ENCODE measurements around the gene CDH13. TPM values are rescaled to one million over a fixed set of nuclear protein-coding genes. Genes with fewer than 3 reads are reported as not detected.

The CDH13 gene
- total and polyA plus RNA-seq, 2 experiments from 2014 or later, result 2.9 to 4.8 TPM

GRCh38 chr16:83732536-83732935 lies 1105.8 kb downstream of the CDH13 start:
- H3K36me3 ChIP-seq, result no peaks in the 10 kb centered on the region
- no peak overlapping the region for H3K27ac ChIP-seq
- H3K4me3 ChIP-seq, result no peak overlapping the region
- no peaks in the 10 kb centered on the region for H3K27me3 ChIP-seq
- H3K9me3 ChIP-seq (ENCODE audit: low read depth), result no peaks in the 10 kb centered on the region
- no peak for DNase-seq (ENCODE audit: low read depth in 1 of 2, low spot score in 1 of 2)
- H3K4me1 ChIP-seq (ENCODE audit: low read depth), result no peaks in the 10 kb centered on the region
- no peak for TF ChIP-seq CTCF (IDR thresholded peaks at IDR 0.05; ENCODE audit: low read depth, low read length)

GRCh38 chr16:83733301-83733700 lies 1106.5 kb downstream of the CDH13 start:
- Histone ChIP-seq H3K4me3 (no peak overlapping the region), H3K4me1 (ENCODE audit: low read depth) (no peaks in the 10 kb centered on the region), H3K27me3 (no peaks in the 10 kb centered on the region), H3K9me3 (ENCODE audit: low read depth) (no peaks in the 10 kb centered on the region), H3K36me3 (no peaks in the 10 kb centered on the region), H3K27ac (no peak overlapping the region)
- DNase-seq (ENCODE audit: low read depth in 1 of 2, low spot score in 1 of 2), result peak in 1 of 2 donors; percentile 5
- no peak for TF ChIP-seq CTCF (IDR thresholded peaks at IDR 0.05; ENCODE audit: low read depth, low read length)

GRCh38 chr16:83734136-83734535 lies 1107.4 kb downstream of the CDH13 start:
- Histone ChIP-seq H3K9me3 (ENCODE audit: low read depth) (no peaks in the 10 kb centered on the region), H3K4me1 (ENCODE audit: low read depth) (no peaks in the 10 kb centered on the region), H3K36me3 (no peaks in the 10 kb centered on the region), H3K4me3 (no peak overlapping the region), H3K27ac (no peak overlapping the region), H3K27me3 (no peaks in the 10 kb centered on the region)
- no peak for TF ChIP-seq CTCF (IDR thresholded peaks at IDR 0.05; ENCODE audit: low read depth, low read length)
- DNase-seq (ENCODE audit: low read depth in 1 of 2, low spot score in 1 of 2), result no peak

- no peaks in the 10 kb centered on the region for H3K4me1 ChIP-seq (ENCODE audit: low read depth)
Observed at GRCh38 chr16:83737729-83738354, 1111.1 kb downstream of the CDH13 start.

GRCh38 chr16:83738923-83739503 lies 1112.2 kb downstream of the CDH13 start:
- H3K4me1 ChIP-seq (ENCODE audit: low read depth), result no peaks in the 10 kb centered on the region
- no peaks in the 10 kb centered on the region for H3K9me3 ChIP-seq (ENCODE audit: low read depth)
- H3K27me3 ChIP-seq, result no peaks in the 10 kb centered on the region
- TF ChIP-seq CTCF (IDR thresholded peaks at IDR 0.05; ENCODE audit: low read depth, low read length), result no peak
- H3K36me3 ChIP-seq, result no peaks in the 10 kb centered on the region
- no peak overlapping the region for H3K27ac ChIP-seq
- no peak overlapping the region for H3K4me3 ChIP-seq
- DNase-seq (ENCODE audit: low read depth in 1 of 2, low spot score in 1 of 2), result peak in 1 of 2 donors; percentile 33

More at GRCh38 chr16:83737729-83738354, 1111.1 kb downstream of the CDH13 start:
- Histone ChIP-seq H3K27ac (no peak overlapping the region), H3K36me3 (no peaks in the 10 kb centered on the region), H3K4me3 (no peak overlapping the region), H3K9me3 (ENCODE audit: low read depth) (no peaks in the 10 kb centered on the region), H3K27me3 (no peaks in the 10 kb centered on the region)
- no peak for TF ChIP-seq CTCF (IDR thresholded peaks at IDR 0.05; ENCODE audit: low read depth, low read length)
- DNase-seq (ENCODE audit: low read depth in 1 of 2, low spot score in 1 of 2), result no peak

Measured in cardiac muscle cell (in vitro differentiated cells and primary cell).